PC-9 (cell line): ENCODE measurements around the gene REEP2. TPM values are rescaled to one million over a fixed set of nuclear protein-coding genes. Genes with fewer than 3 reads are reported as not detected.
A peak's percentile ranks its signal among the peaks of the same experiment; 100 is the strongest.

Source experiments
- BruUV-seq: library from RNA; stranded (reverse); fragments of 400-500 nt; replicated peaks from 2 replicates; lab custom pipeline; 2021; lab: Mats Ljungman, UMichigan
- CTCF ChIA-PET: fragments of 300-600 bp; sonication (Branson Sonifier 250); formaldehyde crosslinking; loops from one replicate; lab custom pipeline; 2022; ENCODE audit warnings: antibody characterized with exemption; lab: Charles Lee
- POLR2A ChIA-PET: fragments of 300-600 bp; sonication (Branson Sonifier 250); formaldehyde crosslinking; loops from one replicate; lab custom pipeline; 2022; ENCODE audit warnings: antibody characterized with exemption; ENCODE audit not compliant: unreplicated experiment; lab: Charles Lee
- DNase-seq, 2 experiments: peaks; one replicate each; pipeline versions ENCODE4 v3.0.0 to v3.0.0-alpha.2; 2015 to 2022; ENCODE audit warnings: mixed read lengths in 1 of 2
- H2AFZ ChIP-seq: fragments of 200-600 bp; sonication (generic); 2 replicates; pipeline ENCODE4 v1.8.1; 2017; ENCODE audit warnings: antibody characterized with exemption
- H3F3A ChIP-seq: fragments of 200-600 bp; sonication (generic); 2 replicates; pipeline ENCODE4 v1.8.1; 2017; ENCODE audit warnings: antibody characterized with exemption, mild to moderate bottlenecking, low read depth; ENCODE audit not compliant: insufficient read depth
- H3K27ac ChIP-seq: fragments of 200-600 bp; sonication (generic); 2 replicates; pipeline ENCODE4 v1.6.1; 2016; ENCODE audit warnings: mixed run types
- H3K27me3 ChIP-seq: fragments of 200-600 bp; sonication (generic); 2 replicates; pipeline ENCODE4 v1.6.1; 2016; ENCODE audit warnings: low read depth, mixed run types; ENCODE audit not compliant: insufficient read depth
- H3K36me3 ChIP-seq: fragments of 200-600 bp; sonication (generic); 2 replicates; pipeline ENCODE4 v1.6.1; 2016; ENCODE audit warnings: low read depth, mixed run types
- H3K4me1 ChIP-seq: fragments of 200-600 bp; sonication (generic); replicated peaks from 2 replicates; pipeline ENCODE4 v1.6.1; 2016; ENCODE audit warnings: mixed run types; ENCODE audit not compliant: insufficient read depth
- H3K4me2 ChIP-seq: fragments of 200-600 bp; sonication (generic); 2 replicates; pipeline ENCODE4 v1.6.1; 2017; ENCODE audit warnings: mixed run types
- H3K4me3 ChIP-seq: fragments of 200-600 bp; sonication (generic); 2 replicates; pipeline ENCODE4 v1.6.1; 2016; ENCODE audit warnings: mixed run types
- H3K79me2 ChIP-seq: fragments of 200-600 bp; sonication (generic); 2 replicates; pipeline ENCODE4 v1.6.1; 2017; ENCODE audit warnings: low read depth, mixed run types
- H3K9me2 ChIP-seq: fragments of 200-600 bp; sonication (generic); 2 replicates; pipeline ENCODE4 v1.8.1; 2017; ENCODE audit warnings: mild to moderate bottlenecking; ENCODE audit not compliant: insufficient read depth
- H3K9me3 ChIP-seq: fragments of 200-600 bp; sonication (generic); 2 replicates; pipeline ENCODE4 v1.8.1; 2016; ENCODE audit warnings: low read depth; ENCODE audit not compliant: insufficient read depth
- H4K20me1 ChIP-seq: fragments of 200-600 bp; sonication (generic); 2 replicates; pipeline ENCODE4 v1.8.1; 2017; ENCODE audit not compliant: insufficient read depth
- EZH2 ChIP-seq: fragments of 200-600 bp; sonication (generic); IDR thresholded peaks from 2 replicates; pipeline ENCODE4 v1.8.0; 2017; ENCODE audit warnings: antibody characterized with exemption, low read depth
- intact Hi-C: fragments of 100-400 bp; cut with micrococcal nuclease; formaldehyde crosslinking; loops from one replicate; pipeline ENCODE4 v1.10.0; 2022; ENCODE audit not compliant: unreplicated experiment
- total RNA-seq: library from RNA; stranded (reverse); gene quantifications from 2 replicates; pipeline ENCODE4 v1.2.3, GENCODE V29; 2021
- TF ChIP-seq, protein P1 (sequence below): fragments of 200-600 bp; sonication (generic); conservative IDR thresholded peaks from 2 replicates; pipeline ENCODE4 v1.6.1; 2017; ENCODE audit warnings: mixed run types, antibody characterized with exemption, mild to moderate bottlenecking, moderate library complexity

The REEP2 gene
- total RNA-seq, 1 experiment from 2014 or later, result 0.87 TPM

GRCh38 chr5:138464388-138465260 is 25.8 kb downstream of the REEP2 start:
- Histone ChIP-seq H2AFZ (peak overlapping the region; percentile 89), H3K79me2 (no peaks in the 10 kb centered on the region), H3K4me2 (peak overlapping the region; percentile 97), H3K27ac (peak overlapping the region; percentile 81), H3K27me3 (no peaks in the 10 kb centered on the region), H3K9me3 (no peaks in the 10 kb centered on the region), H3K4me3 (peak overlapping the region; percentile 80), H3K36me3 (no peaks in the 10 kb centered on the region), H3F3A (peaks cover 4% of the 10 kb centered on the region; the same call in 1 of the 2 replicates), H4K20me1 (peaks cover 18% of the 10 kb centered on the region), H3K9me2 (no peaks in the 10 kb centered on the region), H3K4me1 (peaks cover 6% of the 10 kb centered on the region)
- no TSS peak for BruUV-seq
- CTCF ChIA-PET, result interaction anchor here (1.1 to 2.1 kb wide), 2 partner anchors 38 to 40 kb away, joined by 4 to 6 read pairs; no protein-coding TSS in a partner anchor
- intact Hi-C loops, result loop anchor here (1.0 kb wide), 3 partner anchors 39 to 111 kb away; partner anchors contain the start of genes ETF1 and HSPA9
- peak; percentile 95 to 96 for DNase-seq
- no peak for TF ChIP-seq EZH2
- TF ChIP-seq, protein P1, sequence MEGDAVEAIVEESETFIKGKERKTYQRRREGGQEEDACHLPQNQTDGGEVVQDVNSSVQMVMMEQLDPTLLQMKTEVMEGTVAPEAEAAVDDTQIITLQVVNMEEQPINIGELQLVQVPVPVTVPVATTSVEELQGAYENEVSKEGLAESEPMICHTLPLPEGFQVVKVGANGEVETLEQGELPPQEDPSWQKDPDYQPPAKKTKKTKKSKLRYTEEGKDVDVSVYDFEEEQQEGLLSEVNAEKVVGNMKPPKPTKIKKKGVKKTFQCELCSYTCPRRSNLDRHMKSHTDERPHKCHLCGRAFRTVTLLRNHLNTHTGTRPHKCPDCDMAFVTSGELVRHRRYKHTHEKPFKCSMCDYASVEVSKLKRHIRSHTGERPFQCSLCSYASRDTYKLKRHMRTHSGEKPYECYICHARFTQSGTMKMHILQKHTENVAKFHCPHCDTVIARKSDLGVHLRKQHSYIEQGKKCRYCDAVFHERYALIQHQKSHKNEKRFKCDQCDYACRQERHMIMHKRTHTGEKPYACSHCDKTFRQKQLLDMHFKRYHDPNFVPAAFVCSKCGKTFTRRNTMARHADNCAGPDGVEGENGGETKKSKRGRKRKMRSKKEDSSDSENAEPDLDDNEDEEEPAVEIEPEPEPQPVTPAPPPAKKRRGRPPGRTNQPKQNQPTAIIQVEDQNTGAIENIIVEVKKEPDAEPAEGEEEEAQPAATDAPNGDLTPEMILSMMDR, result peak; percentile 69
- POLR2A ChIA-PET, result interaction anchor here (0.5 to 0.8 kb wide), 6 partner anchors 19 to 878 kb away, joined by 3 to 21 read pairs (median 4); partner anchors contain the start of gene HSPA9

GRCh38 chr5:138465261-138466124 is 26.6 kb downstream of the REEP2 start, which contains the start of gene EGR1:
Gene EGR1, plus strand, starts transcription at chr5:138465479. Its CDS starts 283 bp downstream, at chr5:138465762.
- BruUV-seq, result no TSS peak
- intact Hi-C loops, result loop anchor here (1.0 kb wide), 1 partner anchor 78 kb away; the partner anchor contains the start of gene ETF1

More at GRCh38 chr5:138465261-138466124, 26.6 kb downstream of the REEP2 start, which contains the start of gene EGR1:
- POLR2A ChIA-PET, result interaction anchor here (0.6 to 0.8 kb wide), 4 partner anchors 20 to 808 kb away, joined by 3 to 8 read pairs (median 4); partner anchors contain the start of gene HSPA9
- peak within 1 kb of the TSS; percentile 81 for H3K27ac ChIP-seq
- H3K4me3 ChIP-seq, result peak within 1 kb of the TSS; percentile 80
- no peaks in the 10 kb centered on the region for H3K36me3 ChIP-seq
- DNase-seq, result peak; percentile 83 to 95
- CTCF ChIA-PET, result interaction anchor here (0.6 to 2.1 kb wide), 3 partner anchors 37 to 62 kb away, joined by 4 to 6 read pairs (median 4); no protein-coding TSS in a partner anchor
- no peaks in the 10 kb centered on the region for H3K9me2 ChIP-seq
- peak within 1 kb of the TSS; percentile 97 for H3K4me2 ChIP-seq
- H2AFZ ChIP-seq, result peak within 1 kb of the TSS; percentile 89
- H3K9me3 ChIP-seq, result no peaks in the 10 kb centered on the region
- H3K79me2 ChIP-seq, result no peaks in the 10 kb centered on the region
- no peak for TF ChIP-seq EZH2
- TF ChIP-seq, protein P1, result no peak
- H3F3A ChIP-seq, result peaks cover 4% of the 10 kb centered on the region; the same call in 1 of the 2 replicates
- H3K4me1 ChIP-seq, result peaks cover 6% of the 10 kb centered on the region
- H4K20me1 ChIP-seq, result peaks cover 18% of the 10 kb centered on the region
- no peaks in the 10 kb centered on the region for H3K27me3 ChIP-seq
